CD4-positive, alpha-beta T cell (primary cell): ENCODE measurements around the gene ADK. TPM values are rescaled to one million over a fixed set of nuclear protein-coding genes. Genes with fewer than 3 reads are reported as not detected.
"Not testable (repeated sequence)": the region's sequence is repeated elsewhere in the genome, so short reads cannot be mapped to it uniquely, and the experiment has no call there.

ENCODE experiments used
- ATAC-seq: fragments of 200-7000 bp; cut with Tn5 transposase; one replicate; pipeline ENCODE4 v1.10.0; 2022; ENCODE audit warnings: mild to moderate bottlenecking; ENCODE audit not compliant: poor library complexity
- CTCF ChIA-PET: fragments of 350-600 bp; sonication (Branson Sonifier 250); formaldehyde crosslinking; loops from one replicate; lab custom pipeline; 2021; ENCODE audit warnings: antibody characterized with exemption, inconsistent platforms; lab: Charles Lee
- POLR2A ChIA-PET: fragments of 350-600 bp; sonication (Branson Sonifier 250); formaldehyde crosslinking; loops from one replicate; lab custom pipeline; 2021; ENCODE audit warnings: antibody characterized with exemption, inconsistent platforms; lab: Charles Lee
- DNase-seq, 14 experiments: peaks; one replicate each; pipeline ENCODE4 v3.0.0-alpha.2; 2013 to 2020; ENCODE audit warnings: mixed read lengths in 2 of 14
- H3K27ac ChIP-seq, 2 donors: one replicate each; pipeline versions ENCODE4 v1.5.1 to v1.7.0; 2013; ENCODE audit warnings: low read length in 2 of 2, low read depth in 1 of 2, mild to moderate bottlenecking in 1 of 2
- H3K27me3 ChIP-seq, 2 experiments: 1 replicate in 1 of 2; 2 replicates in 1 of 2; pipeline versions ENCODE4 v1.6.1 to v1.7.0; 2013; ENCODE audit warnings: low read length in 2 of 2, control low read depth in 1 of 2, mild to moderate bottlenecking in 1 of 2, moderate library complexity in 1 of 2; ENCODE audit not compliant: insufficient read depth in 2 of 2, control insufficient read depth in 1 of 2
- H3K36me3 ChIP-seq: one replicate; pipeline ENCODE4 v1.6.1; 2013; ENCODE audit warnings: low read length, control low read depth; ENCODE audit not compliant: insufficient read depth
- H3K4me1 ChIP-seq: one replicate; pipeline ENCODE4 v1.6.1; 2013; ENCODE audit warnings: low read length, control low read depth; ENCODE audit not compliant: insufficient read depth
- H3K4me3 ChIP-seq: one replicate; pipeline ENCODE4 v1.5.1; 2013; ENCODE audit warnings: mild to moderate bottlenecking, low read length, moderate library complexity
- H3K9me3 ChIP-seq, 2 experiments: 1 replicate in 1 of 2; 2 replicates in 1 of 2; pipeline versions ENCODE4 v1.6.1 to v1.7.0; 2013; ENCODE audit warnings: low read length in 2 of 2, mild to moderate bottlenecking in 2 of 2, control low read depth in 1 of 2, moderate library complexity in 1 of 2; ENCODE audit not compliant: control insufficient read depth in 1 of 2, insufficient read depth in 1 of 2
- H3K27ac Mint-ChIP-seq: one replicate; pipeline ENCODE4 v1.8.0; 2020; ENCODE audit warnings: mixed read lengths
- H3K27me3 Mint-ChIP-seq: one replicate; pipeline ENCODE4 v1.8.0; 2021; ENCODE audit warnings: mixed read lengths
- H3K36me3 Mint-ChIP-seq: one replicate; pipeline ENCODE4 v1.8.0; 2021; ENCODE audit warnings: low read depth, mixed read lengths
- H3K4me1 Mint-ChIP-seq: one replicate; pipeline ENCODE4 v1.8.0; 2021; ENCODE audit warnings: low read depth, mixed read lengths
- H3K4me3 Mint-ChIP-seq: one replicate; pipeline ENCODE4 v1.8.0; 2020; ENCODE audit warnings: mild to moderate bottlenecking, mixed read lengths
- H3K9me3 Mint-ChIP-seq: one replicate; pipeline ENCODE4 v1.8.0; 2020; ENCODE audit warnings: mixed read lengths
- intact Hi-C, 2 experiments: fragments of 100-400 bp; cut with DNase I in 1 of 2; cut with micrococcal nuclease in 1 of 2; formaldehyde crosslinking; loops; one replicate each; pipeline versions ENCODE4 v1.15.1 to v1.9.0; 2023 to 2025; cut with DNase I, micrococcal nuclease
- total RNA-seq, 174 experiments: library from RNA in 2 of 174; stranded (reverse) in 2 of 174; gene quantifications; one replicate each; pipeline ENCODE4 v1.2.3 and lab custom pipeline; 2021 to 2026
- TF ChIP-seq, protein P1 (sequence below): fragments of 200-600 bp; IDR thresholded peaks from one replicate; pipeline ENCODE4 v1.8.0; 2022; ENCODE audit warnings: antibody characterized with exemption, mild to moderate bottlenecking

ADK gene
- total RNA-seq, 2 experiments from 2014 or later, result 15.3 to 17.6 TPM

DNA sequence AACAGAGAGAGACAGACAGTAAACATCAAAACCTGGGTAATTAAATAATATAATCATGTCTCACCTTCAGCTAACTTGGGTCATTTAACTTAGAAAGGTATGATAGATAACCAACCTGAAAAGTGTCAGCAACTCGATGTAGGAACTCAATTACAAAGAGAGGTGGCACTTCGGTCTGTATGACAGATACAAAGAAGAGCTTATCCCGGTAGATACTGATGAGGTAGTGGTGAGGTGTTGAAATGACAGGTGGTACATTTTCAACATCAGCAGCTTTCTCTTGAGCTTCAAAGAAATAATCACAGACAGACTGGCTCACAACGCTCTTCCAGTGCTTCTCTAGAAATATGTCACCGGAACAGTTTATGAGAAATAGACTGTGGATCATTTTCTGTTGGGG, 13.0 kb upstream of the ADK start:
- Mint-ChIP-seq H3K4me1 (peaks cover 12% of the 10 kb centered on the region), H3K36me3 (peaks cover 65% of the 10 kb centered on the region), H3K27me3 (no peaks in the 10 kb centered on the region), H3K27ac (no peak overlapping the region), H3K4me3 (no peak overlapping the region), H3K9me3 (no peaks in the 10 kb centered on the region)
- intact Hi-C loops, result loop anchor here in 1 of 2 experiments (10.0 kb wide), 1 partner anchor 957 kb away; a partner anchor contains a TSS
- Histone ChIP-seq H3K27ac (no peak overlapping the region), H3K36me3 (peaks cover 55% of the 10 kb centered on the region), H3K4me3 (no peak overlapping the region), H3K27me3 (no peaks in the 10 kb centered on the region), H3K9me3 (peaks cover 0 to 3% of the 10 kb centered on the region in 2 experiments), H3K4me1 (no peaks in the 10 kb centered on the region)
- TF ChIP-seq, protein P1, sequence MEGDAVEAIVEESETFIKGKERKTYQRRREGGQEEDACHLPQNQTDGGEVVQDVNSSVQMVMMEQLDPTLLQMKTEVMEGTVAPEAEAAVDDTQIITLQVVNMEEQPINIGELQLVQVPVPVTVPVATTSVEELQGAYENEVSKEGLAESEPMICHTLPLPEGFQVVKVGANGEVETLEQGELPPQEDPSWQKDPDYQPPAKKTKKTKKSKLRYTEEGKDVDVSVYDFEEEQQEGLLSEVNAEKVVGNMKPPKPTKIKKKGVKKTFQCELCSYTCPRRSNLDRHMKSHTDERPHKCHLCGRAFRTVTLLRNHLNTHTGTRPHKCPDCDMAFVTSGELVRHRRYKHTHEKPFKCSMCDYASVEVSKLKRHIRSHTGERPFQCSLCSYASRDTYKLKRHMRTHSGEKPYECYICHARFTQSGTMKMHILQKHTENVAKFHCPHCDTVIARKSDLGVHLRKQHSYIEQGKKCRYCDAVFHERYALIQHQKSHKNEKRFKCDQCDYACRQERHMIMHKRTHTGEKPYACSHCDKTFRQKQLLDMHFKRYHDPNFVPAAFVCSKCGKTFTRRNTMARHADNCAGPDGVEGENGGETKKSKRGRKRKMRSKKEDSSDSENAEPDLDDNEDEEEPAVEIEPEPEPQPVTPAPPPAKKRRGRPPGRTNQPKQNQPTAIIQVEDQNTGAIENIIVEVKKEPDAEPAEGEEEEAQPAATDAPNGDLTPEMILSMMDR, result no peak
- no peak for DNase-seq
- ChIA-PET POLR2A (interaction anchor here (0.9 to 1.7 kb wide), 2 partner anchors 10 to 13 kb away, joined by 3 to 8 read pairs; partner anchors contain the start of genes ADK and AP3M1), CTCF (interaction anchor here (0.6 to 1.4 kb wide), 4 partner anchors 13 to 179 kb away, joined by 3 to 4 read pairs (median 4); partner anchors contain the start of genes ADK and AP3M1)
- peak; percentile 64 for ATAC-seq

DNA sequence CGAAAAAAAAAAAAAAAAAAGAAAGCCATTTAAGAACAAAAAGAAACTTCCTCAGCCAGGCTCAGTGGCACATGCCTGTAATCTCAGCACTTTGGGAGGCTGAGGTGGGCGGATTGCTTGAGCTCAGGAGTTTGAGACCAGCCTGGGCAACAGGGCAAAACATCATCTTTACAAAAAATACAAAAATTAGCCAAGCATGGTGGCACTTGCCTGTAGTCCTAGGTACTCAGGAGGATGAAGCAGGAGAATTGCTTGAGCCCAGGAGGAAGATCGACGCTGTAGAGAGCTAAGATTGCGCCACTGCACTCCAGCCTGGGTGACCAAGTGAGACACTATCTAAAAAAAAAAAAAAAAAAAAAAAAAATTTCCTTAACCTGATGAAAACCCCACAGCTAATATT, 12.4 kb upstream of the ADK start:
- intact Hi-C loops, result loop anchor here in 1 of 2 experiments (10.0 kb wide), 1 partner anchor 956 kb away; a partner anchor contains a TSS
- H3K4me3 Mint-ChIP-seq, H3K9me3 ChIP-seq, ATAC-seq, H3K27ac ChIP-seq, H3K9me3 Mint-ChIP-seq, H3K27ac Mint-ChIP-seq, H3K27me3 Mint-ChIP-seq, H3K4me3 ChIP-seq, DNase-seq, H3K27me3 ChIP-seq, H3K4me1 ChIP-seq: not testable (repeated sequence)
- ChIA-PET POLR2A (interaction anchor here (1.7 kb wide), 1 partner anchor 12 kb away, joined by 8 read pairs; the partner anchor contains the start of genes ADK and AP3M1), CTCF (interaction anchor here (0.6 to 1.4 kb wide), 6 partner anchors 12 to 96 kb away, joined by 3 to 5 read pairs (median 4); partner anchors contain the start of genes ADK and AP3M1)
- Mint-ChIP-seq H3K36me3 (peaks cover 59% of the 10 kb centered on the region), H3K4me1 (peaks cover 12% of the 10 kb centered on the region)
- peaks cover 49% of the 10 kb centered on the region for H3K36me3 ChIP-seq

DNA sequence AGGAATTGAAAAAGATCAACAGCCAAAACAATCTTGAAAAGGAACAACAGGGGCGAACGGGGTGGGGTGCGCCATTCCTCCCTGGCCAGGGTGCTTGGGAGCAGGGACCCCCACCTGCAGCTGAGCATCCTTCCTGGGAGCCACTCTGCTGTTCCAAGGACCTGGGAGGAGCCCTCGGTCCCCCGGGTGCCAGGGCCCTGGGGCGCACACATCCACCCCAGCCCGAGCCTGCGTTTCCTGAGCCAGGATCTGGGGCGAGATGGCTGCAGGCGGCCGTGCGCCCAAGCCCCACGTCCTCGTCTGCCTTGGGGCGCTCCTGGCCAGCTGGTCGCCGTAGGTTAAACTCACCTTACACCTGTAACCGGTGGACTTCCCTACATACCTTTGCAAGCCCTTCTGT, 11.0 kb upstream of the ADK start:
- ATAC-seq (no peak), DNase-seq (no peak)
- Mint-ChIP-seq H3K27me3 (no peaks in the 10 kb centered on the region), H3K9me3 (no peaks in the 10 kb centered on the region), H3K36me3 (peaks cover 50% of the 10 kb centered on the region), H3K27ac (no peak overlapping the region), H3K4me1 (peaks cover 14% of the 10 kb centered on the region), H3K4me3 (no peak overlapping the region)
- TF ChIP-seq, protein P1, result no peak
- intact Hi-C loops, result loop anchor here in 1 of 2 experiments (10.0 kb wide), 1 partner anchor 955 kb away; a partner anchor contains a TSS
- no peak overlapping the region for H3K27ac ChIP-seq
- CTCF ChIA-PET, result no interaction called here
- POLR2A ChIA-PET, result no interaction called here
- H3K27me3 ChIP-seq, result no peaks in the 10 kb centered on the region
- no peaks in the 10 kb centered on the region for H3K4me1 ChIP-seq
- H3K36me3 ChIP-seq, result peaks cover 40% of the 10 kb centered on the region
- peaks cover 0 to 3% of the 10 kb centered on the region in 2 experiments for H3K9me3 ChIP-seq
- H3K4me3 ChIP-seq, result no peak overlapping the region
